Panc1 (cell line): Measurements from ENCODE around the gene RNF114.

ENCODE experiments used
- POLR2AphosphoS5 ChIP-seq: IDR thresholded peaks from 2 replicates; pipeline ENCODE4 v1.6.1; 2012; ENCODE audit warnings: mild to moderate bottlenecking, low read depth, low read length, moderate library complexity
- SIN3A ChIP-seq: IDR thresholded peaks from 2 replicates; pipeline ENCODE4 v1.6.1; 2012; ENCODE audit warnings: low read depth, mild to moderate bottlenecking, low read length, moderate library complexity, borderline replicate concordance; ENCODE audit not compliant: insufficient read depth
- TCF7L2 ChIP-seq: IDR thresholded peaks from 2 replicates; pipeline ENCODE4 v1.6.1; 2011; ENCODE audit warnings: mild to moderate bottlenecking, low read depth, low read length, inconsistent platforms
- TF ChIP-seq, protein P1 (sequence below): fragments of 450-650 bp; IDR thresholded peaks from 2 replicates; pipeline ENCODE4 v1.5.1; 2017; ENCODE audit warnings: mild to moderate bottlenecking
- TF ChIP-seq, protein P2 (sequence below), 2 experiments: IDR thresholded peaks; 2 replicates each; pipeline ENCODE4 v1.6.1; 2011 to 2012; ENCODE audit warnings: low read depth in 2 of 2, control low read depth in 1 of 2, low read length in 1 of 2, mild to moderate bottlenecking in 1 of 2, moderate library complexity in 1 of 2; ENCODE audit not compliant: insufficient read depth in 1 of 2

DNA sequence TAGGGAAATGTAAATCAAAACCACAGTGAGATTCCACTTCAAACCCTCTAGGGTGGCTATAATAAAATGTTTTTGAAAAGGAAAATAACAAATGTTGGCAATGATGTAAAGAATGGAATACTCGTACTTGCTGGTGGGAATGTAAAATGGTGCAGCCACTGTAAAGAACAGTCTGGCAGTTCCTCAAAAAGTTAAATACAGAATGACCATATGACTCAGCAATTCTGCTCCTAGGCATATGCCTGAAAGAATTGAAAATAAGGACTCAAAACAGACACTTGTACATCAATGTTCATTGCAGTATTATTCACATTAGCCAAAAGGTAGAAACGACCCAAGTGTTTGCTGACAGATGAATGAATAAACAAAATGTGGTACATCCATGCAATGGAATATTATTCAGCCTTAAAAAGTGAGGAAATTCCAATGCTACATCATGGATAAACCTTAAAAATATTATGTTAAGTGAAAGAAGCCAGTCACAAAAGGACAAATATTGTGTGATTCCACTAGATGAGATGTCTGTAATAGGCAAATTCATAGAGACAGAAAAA, 10.2 kb upstream of the RNF114 start:
- TF ChIP-seq, protein P1, sequence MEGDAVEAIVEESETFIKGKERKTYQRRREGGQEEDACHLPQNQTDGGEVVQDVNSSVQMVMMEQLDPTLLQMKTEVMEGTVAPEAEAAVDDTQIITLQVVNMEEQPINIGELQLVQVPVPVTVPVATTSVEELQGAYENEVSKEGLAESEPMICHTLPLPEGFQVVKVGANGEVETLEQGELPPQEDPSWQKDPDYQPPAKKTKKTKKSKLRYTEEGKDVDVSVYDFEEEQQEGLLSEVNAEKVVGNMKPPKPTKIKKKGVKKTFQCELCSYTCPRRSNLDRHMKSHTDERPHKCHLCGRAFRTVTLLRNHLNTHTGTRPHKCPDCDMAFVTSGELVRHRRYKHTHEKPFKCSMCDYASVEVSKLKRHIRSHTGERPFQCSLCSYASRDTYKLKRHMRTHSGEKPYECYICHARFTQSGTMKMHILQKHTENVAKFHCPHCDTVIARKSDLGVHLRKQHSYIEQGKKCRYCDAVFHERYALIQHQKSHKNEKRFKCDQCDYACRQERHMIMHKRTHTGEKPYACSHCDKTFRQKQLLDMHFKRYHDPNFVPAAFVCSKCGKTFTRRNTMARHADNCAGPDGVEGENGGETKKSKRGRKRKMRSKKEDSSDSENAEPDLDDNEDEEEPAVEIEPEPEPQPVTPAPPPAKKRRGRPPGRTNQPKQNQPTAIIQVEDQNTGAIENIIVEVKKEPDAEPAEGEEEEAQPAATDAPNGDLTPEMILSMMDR, result no peak
- TF ChIP-seq POLR2AphosphoS5 (no peak), SIN3A (no peak), TCF7L2 (no peak)
- TF ChIP-seq, protein P2, sequence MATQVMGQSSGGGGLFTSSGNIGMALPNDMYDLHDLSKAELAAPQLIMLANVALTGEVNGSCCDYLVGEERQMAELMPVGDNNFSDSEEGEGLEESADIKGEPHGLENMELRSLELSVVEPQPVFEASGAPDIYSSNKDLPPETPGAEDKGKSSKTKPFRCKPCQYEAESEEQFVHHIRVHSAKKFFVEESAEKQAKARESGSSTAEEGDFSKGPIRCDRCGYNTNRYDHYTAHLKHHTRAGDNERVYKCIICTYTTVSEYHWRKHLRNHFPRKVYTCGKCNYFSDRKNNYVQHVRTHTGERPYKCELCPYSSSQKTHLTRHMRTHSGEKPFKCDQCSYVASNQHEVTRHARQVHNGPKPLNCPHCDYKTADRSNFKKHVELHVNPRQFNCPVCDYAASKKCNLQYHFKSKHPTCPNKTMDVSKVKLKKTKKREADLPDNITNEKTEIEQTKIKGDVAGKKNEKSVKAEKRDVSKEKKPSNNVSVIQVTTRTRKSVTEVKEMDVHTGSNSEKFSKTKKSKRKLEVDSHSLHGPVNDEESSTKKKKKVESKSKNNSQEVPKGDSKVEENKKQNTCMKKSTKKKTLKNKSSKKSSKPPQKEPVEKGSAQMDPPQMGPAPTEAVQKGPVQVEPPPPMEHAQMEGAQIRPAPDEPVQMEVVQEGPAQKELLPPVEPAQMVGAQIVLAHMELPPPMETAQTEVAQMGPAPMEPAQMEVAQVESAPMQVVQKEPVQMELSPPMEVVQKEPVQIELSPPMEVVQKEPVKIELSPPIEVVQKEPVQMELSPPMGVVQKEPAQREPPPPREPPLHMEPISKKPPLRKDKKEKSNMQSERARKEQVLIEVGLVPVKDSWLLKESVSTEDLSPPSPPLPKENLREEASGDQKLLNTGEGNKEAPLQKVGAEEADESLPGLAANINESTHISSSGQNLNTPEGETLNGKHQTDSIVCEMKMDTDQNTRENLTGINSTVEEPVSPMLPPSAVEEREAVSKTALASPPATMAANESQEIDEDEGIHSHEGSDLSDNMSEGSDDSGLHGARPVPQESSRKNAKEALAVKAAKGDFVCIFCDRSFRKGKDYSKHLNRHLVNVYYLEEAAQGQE (IDR thresholded peaks at IDR 0.05; ENCODE audit: insufficient read depth in 1 of 2, low read depth in 2 of 2, low read length in 1 of 2), result no peak
